SK-N-MC (cell line): ENCODE measurements around the gene SH2D3C.

Source experiments
- DNase-seq: peaks from one replicate; pipeline ENCODE4 v3.0.0-alpha.2; 2011; ENCODE audit warnings: low read depth, low spot score
- H3K27ac ChIP-seq: fragments of 200-600 bp; sonication (generic); 2 replicates; pipeline ENCODE4 v1.5.1; 2016; ENCODE audit warnings: mixed run types
- H3K36me3 ChIP-seq: fragments of 200-600 bp; sonication (generic); 2 replicates; pipeline ENCODE4 v1.6.1; 2017; ENCODE audit warnings: antibody characterized with exemption, low read length, mixed read lengths; ENCODE audit not compliant: insufficient read depth
- H3K4me3 ChIP-seq: fragments of 200-600 bp; sonication (generic); 2 replicates; pipeline ENCODE4 v1.5.1; 2016
- H3K9ac ChIP-seq: fragments of 200-600 bp; sonication (generic); 2 replicates; pipeline ENCODE4 v1.8.0; 2017; ENCODE audit warnings: mixed run types, mixed read lengths; ENCODE audit not compliant: insufficient read length
- H3K9me3 ChIP-seq: fragments of 200-600 bp; sonication (generic); 2 replicates; pipeline ENCODE4 v1.6.1; 2017; ENCODE audit warnings: low read depth, mild to moderate bottlenecking, antibody characterized with exemption, low read length, moderate library complexity, mixed read lengths
- EZH2 ChIP-seq: fragments of 200-600 bp; sonication (generic); IDR thresholded peaks from one replicate; pipeline ENCODE4 v1.6.1; 2017; ENCODE audit warnings: antibody characterized with exemption
- FOXP2 ChIP-seq: optimal IDR thresholded peaks from 2 replicates; pipeline ENCODE3; 2011; ENCODE audit warnings: mild to moderate bottlenecking, moderate library complexity; ENCODE audit not compliant: insufficient read depth; ENCODE audit errors: extremely low read length, control extremely low read depth
- POLR2AphosphoS5 ChIP-seq: IDR thresholded peaks from 2 replicates; pipeline ENCODE4 v1.6.1; 2012; ENCODE audit warnings: mild to moderate bottlenecking, low read depth, low read length, borderline replicate concordance

SH2D3C gene

DNA sequence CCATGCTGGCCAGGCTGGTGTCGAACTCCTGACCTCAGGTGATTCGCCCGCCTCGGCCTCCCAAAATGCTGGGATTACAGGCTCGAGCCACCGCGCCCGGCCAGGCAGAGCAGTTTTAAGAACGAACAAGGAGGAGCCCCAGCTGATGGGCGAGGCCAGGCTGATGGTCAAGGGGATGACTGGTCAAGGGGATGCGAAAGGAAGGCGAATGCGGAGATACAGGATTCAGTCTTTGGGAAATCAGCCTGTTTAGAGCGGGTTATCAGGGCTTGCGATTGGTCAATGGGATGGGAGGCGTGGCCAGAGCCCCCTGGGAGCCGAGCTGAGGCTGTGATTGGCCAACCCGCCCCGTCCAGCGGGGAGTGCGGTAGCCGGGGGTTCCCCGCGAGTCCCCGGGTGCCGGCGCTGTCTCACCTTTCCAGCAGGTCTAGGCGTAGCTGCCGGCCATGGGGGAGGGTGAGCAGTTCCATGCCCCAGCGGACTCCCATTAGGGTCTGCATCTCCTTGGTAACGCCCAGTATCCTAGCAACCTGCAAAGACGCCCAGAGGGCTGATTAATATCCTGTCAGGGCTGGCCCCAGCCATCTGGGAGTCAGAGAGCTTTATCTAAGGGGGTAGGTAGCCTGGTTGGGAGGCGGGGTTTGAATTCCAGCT is 35.9 kb downstream of the SH2D3C start:
- H3K9me3 ChIP-seq: no peaks in the 10 kb centered on the region
- H3K27ac ChIP-seq: no peak overlapping the region
- H3K9ac ChIP-seq: no peak overlapping the region
- TF ChIP-seq FOXP2: no peak
- TF ChIP-seq EZH2: no peak
- no peak for TF ChIP-seq POLR2AphosphoS5
- H3K36me3 ChIP-seq: no peaks in the 10 kb centered on the region
- H3K4me3 ChIP-seq: no peak overlapping the region
- DNase-seq: peak; percentile 16

DNA sequence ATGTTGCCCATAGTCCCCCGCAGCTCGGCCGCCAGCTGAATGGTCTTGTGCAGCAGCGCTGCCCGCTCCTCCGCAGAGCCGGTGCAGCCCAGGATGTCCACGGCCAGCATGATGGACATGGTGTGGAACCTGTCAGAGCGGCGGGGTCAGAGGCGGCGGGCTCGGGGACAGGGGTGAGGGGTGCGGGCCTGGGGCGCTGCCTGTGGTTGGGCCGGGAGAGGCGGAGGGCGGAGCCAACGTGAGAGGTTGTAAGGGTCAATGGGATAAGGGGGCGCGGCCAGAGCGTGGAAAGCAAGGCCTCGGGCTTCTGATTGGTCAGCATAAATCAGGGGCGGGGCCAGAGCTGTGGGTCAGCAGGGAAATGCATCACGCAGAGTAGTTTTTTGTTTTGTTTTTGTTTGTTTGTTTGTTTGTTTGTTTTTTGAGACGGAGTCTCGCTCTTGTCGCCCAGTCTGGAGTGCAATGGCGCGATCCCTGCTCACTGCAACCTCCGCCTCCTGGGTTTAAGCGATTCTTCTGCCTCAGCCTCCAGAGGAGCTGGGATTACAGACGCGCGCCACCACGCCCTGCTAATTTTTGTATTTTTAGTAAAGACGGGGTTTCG is 36.5 kb downstream of the SH2D3C start:
- Histone ChIP-seq H3K4me3 (no peak overlapping the region), H3K27ac (no peak overlapping the region), H3K9me3 (no peaks in the 10 kb centered on the region), H3K36me3 (no peaks in the 10 kb centered on the region), H3K9ac (no peak overlapping the region)
- TF ChIP-seq FOXP2 (no peak), POLR2AphosphoS5 (no peak), EZH2 (no peak)
- DNase-seq: no peak

DNA sequence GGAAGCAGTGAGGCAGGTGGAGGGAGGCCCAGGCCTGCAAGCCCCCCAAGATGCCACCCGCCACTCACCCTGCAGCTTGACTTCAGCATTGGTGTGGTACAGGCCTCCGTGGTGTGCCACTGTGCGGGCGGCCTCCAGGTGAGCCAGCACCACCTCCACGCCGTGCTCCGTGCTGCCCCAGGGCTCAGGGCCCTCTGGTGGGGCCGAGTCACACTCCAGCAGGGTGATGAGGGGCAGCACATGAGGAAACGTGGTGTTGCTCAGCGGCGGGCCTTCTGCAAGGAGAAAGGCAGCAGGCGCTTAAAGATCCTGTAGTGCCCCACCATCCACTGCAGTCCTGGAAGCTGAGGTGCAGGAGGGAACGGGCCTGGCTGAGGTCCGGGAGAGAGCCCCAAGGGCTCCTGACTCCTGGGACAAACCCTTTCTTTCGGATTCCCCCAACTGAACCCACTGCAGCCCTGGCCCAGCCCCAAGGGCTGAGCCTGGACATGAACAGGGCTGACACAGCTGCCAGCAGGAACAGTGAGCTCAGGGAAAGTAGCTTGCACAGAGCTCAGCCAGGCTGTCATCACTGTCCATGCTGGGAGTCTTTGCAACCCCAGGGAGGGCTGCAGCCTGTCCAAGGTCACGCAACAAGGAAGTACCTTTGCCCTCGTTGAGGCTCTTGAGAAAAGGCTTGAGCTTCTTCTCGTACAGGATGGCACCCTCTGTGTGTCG is 38.7 kb downstream of the SH2D3C start:
- no peaks in the 10 kb centered on the region for H3K9me3 ChIP-seq
- no peak overlapping the region for H3K27ac ChIP-seq
- no peak for DNase-seq
- TF ChIP-seq FOXP2: no peak
- TF ChIP-seq EZH2: no peak
- TF ChIP-seq POLR2AphosphoS5: no peak
- no peak overlapping the region for H3K9ac ChIP-seq
- no peaks in the 10 kb centered on the region for H3K36me3 ChIP-seq
- H3K4me3 ChIP-seq: no peak overlapping the region

DNA sequence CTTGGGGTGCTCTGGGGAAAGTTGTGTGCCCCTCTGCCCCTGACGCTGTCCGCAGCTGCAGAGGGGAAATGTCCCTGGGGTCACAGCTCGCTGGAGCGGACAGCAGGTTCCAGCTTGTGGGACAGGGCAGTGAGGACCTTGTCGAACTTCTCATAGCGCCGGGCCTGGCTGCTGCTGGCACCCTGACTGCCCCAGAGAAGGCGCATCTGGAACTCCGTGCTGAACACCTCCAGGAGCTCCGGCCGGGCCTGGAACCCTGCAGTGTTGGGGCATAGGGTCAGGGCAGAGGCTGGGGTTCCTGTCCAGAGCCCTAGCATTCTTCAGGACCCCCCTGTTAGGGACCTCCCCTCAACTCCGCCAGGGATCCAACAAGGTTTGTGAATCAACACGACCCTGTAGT is 39.8 kb downstream of the SH2D3C start:
- H3K9me3 ChIP-seq: no peaks in the 10 kb centered on the region
- H3K4me3 ChIP-seq: no peak overlapping the region
- DNase-seq: no peak
- TF ChIP-seq EZH2 (no peak), POLR2AphosphoS5 (no peak), FOXP2 (no peak)
- H3K36me3 ChIP-seq: no peaks in the 10 kb centered on the region
- no peak overlapping the region for H3K9ac ChIP-seq
- H3K27ac ChIP-seq: no peak overlapping the region

DNA sequence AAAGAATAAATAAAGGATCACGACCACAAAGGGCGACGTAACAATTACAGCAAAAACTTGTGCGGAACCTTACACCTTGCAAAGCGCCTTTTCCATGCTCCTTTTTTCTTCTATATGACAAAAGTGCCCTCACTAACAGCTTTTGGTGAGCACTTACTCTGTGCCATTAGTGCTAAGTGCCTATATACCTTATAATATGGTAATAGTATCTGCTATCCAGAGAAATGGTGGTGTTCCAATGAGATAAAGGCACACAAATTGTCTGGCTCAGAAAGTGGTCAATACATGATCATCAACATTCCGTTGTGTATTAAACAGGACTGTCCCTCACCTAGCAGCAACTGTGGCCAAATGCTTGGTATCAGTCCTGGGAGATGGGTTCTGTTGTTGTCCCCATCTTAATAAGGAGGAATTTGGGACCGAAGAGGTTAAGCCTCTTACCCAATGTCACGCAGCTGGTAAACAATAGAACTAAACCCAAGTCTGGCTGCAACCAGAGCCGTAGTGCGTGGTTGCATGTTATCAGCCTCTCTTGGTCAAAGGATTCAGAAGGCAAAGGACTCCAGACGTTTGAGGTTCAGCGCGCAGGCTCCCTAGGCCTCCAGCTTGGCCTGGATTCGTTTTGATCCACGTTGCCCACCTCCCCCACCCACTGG is 42.8 kb downstream of the SH2D3C start:
- Histone ChIP-seq H3K27ac (no peak overlapping the region), H3K4me3 (0 out of 2 replicates have a peak overlapping the region, but pooled peaks have one; percentile 20), H3K9ac (no peak overlapping the region), H3K36me3 (no peaks in the 10 kb centered on the region), H3K9me3 (no peaks in the 10 kb centered on the region)
- DNase-seq: no peak
- TF ChIP-seq EZH2: no peak
- no peak for TF ChIP-seq FOXP2
- no peak for TF ChIP-seq POLR2AphosphoS5

DNA sequence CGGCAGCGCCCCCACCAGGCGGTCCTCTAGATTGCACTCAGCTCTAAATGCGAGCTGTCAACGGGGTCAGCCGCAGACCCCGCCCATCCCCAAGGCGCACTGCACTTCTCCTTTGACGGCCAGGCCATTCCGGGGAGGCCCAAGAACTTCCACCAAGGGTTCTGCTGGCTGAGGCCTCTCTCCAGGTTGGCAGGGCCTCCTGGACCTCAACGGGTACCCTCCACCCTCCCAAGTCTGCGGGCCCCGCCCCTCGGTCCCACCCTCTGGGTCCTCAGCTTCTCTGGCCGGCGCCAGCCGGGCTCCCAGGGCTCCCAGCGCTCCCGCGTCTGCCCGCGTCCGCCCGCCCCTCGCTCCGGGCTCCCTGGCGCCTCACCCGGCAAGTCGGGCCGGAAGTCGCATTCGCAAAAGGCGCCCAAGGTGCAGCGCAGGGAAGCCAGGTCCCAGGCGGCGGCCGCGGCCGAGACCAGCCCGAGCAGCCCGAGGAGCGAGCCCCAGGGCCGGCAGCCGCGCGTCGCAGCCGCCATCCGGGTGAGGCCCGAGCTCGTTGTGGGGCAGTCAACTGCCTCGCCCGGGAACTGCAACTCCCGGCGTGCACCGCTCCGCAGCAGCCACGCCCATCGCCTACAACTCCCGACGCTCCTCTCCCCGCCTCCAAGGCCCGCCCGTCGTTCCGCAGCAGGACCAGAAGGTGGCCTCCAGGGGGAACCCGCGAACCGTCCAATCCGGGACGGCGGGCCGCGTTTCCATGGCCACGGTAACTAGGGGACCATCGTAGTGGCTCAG is 43.5 kb downstream of the SH2D3C start, which contains the start of gene TOR2A:
TSS of gene TOR2A (minus strand) at position 548 of the 783 bp plus-strand sequence. CDS start at position 524, 24 bp downstream.
- no peaks in the 10 kb centered on the region for H3K36me3 ChIP-seq
- H3K27ac ChIP-seq: peak within 1 kb of the TSS; percentile 76
- H3K9me3 ChIP-seq: no peaks in the 10 kb centered on the region
- TF ChIP-seq EZH2: no peak
- TF ChIP-seq FOXP2: peak; percentile 82
- TF ChIP-seq POLR2AphosphoS5: peak; percentile 57; the same call in 1 of the 2 replicates
- peak within 1 kb of the TSS; percentile 78 for H3K9ac ChIP-seq
- H3K4me3 ChIP-seq: peak within 1 kb of the TSS; percentile 95
- DNase-seq: peak; percentile 65

DNA sequence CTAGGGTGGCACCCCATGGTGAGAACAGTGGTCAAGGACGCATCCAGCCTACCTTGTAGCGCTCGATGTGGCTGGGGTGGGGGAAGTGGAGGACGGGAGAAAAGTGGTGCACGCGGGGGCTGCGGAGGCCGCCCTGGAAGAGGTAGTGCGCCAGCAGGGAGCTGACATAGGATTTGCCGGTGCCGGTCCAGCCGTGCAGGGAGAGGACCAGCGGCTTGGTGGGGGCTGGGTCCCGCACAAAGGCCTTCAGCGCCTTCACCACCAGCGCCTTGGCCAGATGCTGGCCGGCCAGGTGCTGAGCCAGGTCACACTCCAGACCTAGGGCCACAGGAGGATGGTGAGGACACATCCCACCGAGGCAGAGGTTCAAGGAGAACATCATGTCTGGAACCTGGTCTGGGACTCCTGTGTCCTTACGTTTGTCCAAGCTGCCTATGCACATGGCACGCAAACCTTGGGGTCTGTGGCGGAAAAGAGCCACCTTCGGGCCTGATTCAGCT is 44.2 kb downstream of the SH2D3C start:
- H3K4me3 ChIP-seq: peak overlapping the region; percentile 95
- no peak overlapping the region for H3K27ac ChIP-seq
- no peak overlapping the region for H3K9ac ChIP-seq
- no peak for DNase-seq
- TF ChIP-seq EZH2 (no peak), FOXP2 (peak; percentile 60)
- no peaks in the 10 kb centered on the region for H3K36me3 ChIP-seq
- no peaks in the 10 kb centered on the region for H3K9me3 ChIP-seq

DNA sequence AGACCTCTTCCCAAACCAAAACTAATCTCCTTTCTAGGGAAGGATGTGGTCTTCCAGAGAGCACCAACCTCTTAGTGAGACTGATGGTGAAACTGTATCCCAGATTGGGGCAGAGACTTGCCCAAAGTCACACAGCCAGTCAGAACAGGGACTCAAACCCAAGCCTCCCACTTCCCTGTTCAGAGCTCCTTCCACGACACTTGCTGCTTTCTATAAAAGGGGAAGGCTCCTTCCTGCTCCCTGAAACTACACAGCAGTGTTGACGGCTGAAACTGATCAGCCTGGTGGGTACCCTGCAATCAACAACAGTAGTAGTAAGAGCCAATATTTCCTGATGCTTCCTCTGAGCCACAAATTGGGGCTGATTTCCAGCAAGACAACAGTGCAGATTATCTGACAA is 44.9 kb downstream of the SH2D3C start:
- Histone ChIP-seq H3K4me3 (no peak overlapping the region), H3K27ac (no peak overlapping the region), H3K36me3 (no peaks in the 10 kb centered on the region), H3K9ac (no peak overlapping the region), H3K9me3 (no peaks in the 10 kb centered on the region)
- no peak for DNase-seq
- TF ChIP-seq EZH2 (no peak), POLR2AphosphoS5 (no peak), FOXP2 (no peak)
